Measurements from ENCODE around the gene FMNL2.

The FMNL2 gene

GRCh38 chr2:152428800-152429582 lies 94.0 kb downstream of the FMNL2 start (continued):
- no peak for TF ChIP-seq ESRRG (CRISPR knock-in tag; IDR thresholded peaks at IDR 0.05)
- no peak for TF ChIP-seq GLIS3 (CRISPR knock-in tag; IDR thresholded peaks at IDR 0.05)
- no peak for TF ChIP-seq ZFP30 (CRISPR knock-in tag; IDR thresholded peaks at IDR 0.05)

GRCh38 chr2:152430876-152431275 lies 95.9 kb downstream of the FMNL2 start:
- ATAC-seq, result no peak

GRCh38 chr2:152431370-152432098 lies 96.6 kb downstream of the FMNL2 start:
- no peak for ATAC-seq
- TF ChIP-seq BACH2 (CRISPR knock-in tag; IDR thresholded peaks at IDR 0.05; ENCODE audit: borderline replicate concordance), result no peak
- TF ChIP-seq PPARA (CRISPR knock-in tag; IDR thresholded peaks at IDR 0.05; ENCODE audit: borderline replicate concordance), result no peak
- no peak for TF ChIP-seq ISL1 (CRISPR knock-in tag; IDR thresholded peaks at IDR 0.05)
- no peak for TF ChIP-seq ZC3H10 (CRISPR knock-in tag; IDR thresholded peaks at IDR 0.05)
- TF ChIP-seq ZFP3 (CRISPR knock-in tag; IDR thresholded peaks at IDR 0.05), result no peak
- no peak for TF ChIP-seq CSDC2 (CRISPR knock-in tag; IDR thresholded peaks at IDR 0.05)
- TF ChIP-seq SNAI2 (CRISPR knock-in tag; IDR thresholded peaks at IDR 0.05), result no peak
- no peak for TF ChIP-seq ZNF8 (CRISPR knock-in tag; IDR thresholded peaks at IDR 0.05)
- TF ChIP-seq CREB5 (CRISPR knock-in tag; IDR thresholded peaks at IDR 0.05; ENCODE audit: low read depth), result no peak
- no peak for TF ChIP-seq ZNF70 (CRISPR knock-in tag; IDR thresholded peaks at IDR 0.05)
- no peak for TF ChIP-seq RARB (CRISPR knock-in tag; IDR thresholded peaks at IDR 0.05)
- TF ChIP-seq ARNTL (CRISPR knock-in tag; IDR thresholded peaks at IDR 0.05; ENCODE audit: borderline replicate concordance, low read depth), result no peak
- TF ChIP-seq TCF4 (CRISPR knock-in tag; IDR thresholded peaks at IDR 0.05; ENCODE audit: borderline replicate concordance), result no peak
- no peak for TF ChIP-seq TSHZ2 (CRISPR knock-in tag; IDR thresholded peaks at IDR 0.05)
- TF ChIP-seq POU6F1 (CRISPR knock-in tag; IDR thresholded peaks at IDR 0.05; ENCODE audit: borderline replicate concordance, low read depth), result no peak
- no peak for TF ChIP-seq ZFP30 (CRISPR knock-in tag; IDR thresholded peaks at IDR 0.05)
- no peak for TF ChIP-seq TOX (CRISPR knock-in tag; IDR thresholded peaks at IDR 0.05; ENCODE audit: borderline replicate concordance)
- no peak for TF ChIP-seq CSRNP3 (CRISPR knock-in tag; IDR thresholded peaks at IDR 0.05)
- TF ChIP-seq GLIS3 (CRISPR knock-in tag; IDR thresholded peaks at IDR 0.05), result no peak
- no peak for TF ChIP-seq PATZ1 (CRISPR knock-in tag; IDR thresholded peaks at IDR 0.05; ENCODE audit: borderline replicate concordance)

More at GRCh38 chr2:152430876-152431275, 95.9 kb downstream of the FMNL2 start:
- TF ChIP-seq ESRRG (CRISPR knock-in tag; IDR thresholded peaks at IDR 0.05) (no peak), GLIS3 (CRISPR knock-in tag; IDR thresholded peaks at IDR 0.05) (no peak), ZFP3 (CRISPR knock-in tag; IDR thresholded peaks at IDR 0.05) (no peak), TCF4 (CRISPR knock-in tag; IDR thresholded peaks at IDR 0.05; ENCODE audit: borderline replicate concordance) (no peak)
